ENCODE data around the gene PDZRN3. TPM values are rescaled to one million over a fixed set of nuclear protein-coding genes. Genes with fewer than 3 reads are reported as not detected.

Gene PDZRN3
- total RNA-seq, 4 donors from 2014 or later = 13.3 to 81.7 (median 19.7) TPM

GRCh38 chr3:73342077-73342476, 282.7 kb downstream of the PDZRN3 start:
- no peak for TF ChIP-seq POLR2A (IDR thresholded peaks at IDR 0.05)
- TF ChIP-seq CTCF (IDR thresholded peaks at IDR 0.05) = no peak
- Histone ChIP-seq H3K27ac (no peak overlapping the region), H3K36me3 (no peaks in the 10 kb centered on the region), H3K4me1 (no peaks in the 10 kb centered on the region), H3K27me3 (no peaks in the 10 kb centered on the region), H3K9me3 (peaks cover 0 to 5% (median 2%) of the 10 kb centered on the region in 4 donors), H3K4me3 (no peak overlapping the region)
- no peak for DNase-seq

GRCh38 chr3:73341272-73341935, 283.3 kb downstream of the PDZRN3 start:
- TF ChIP-seq CTCF (IDR thresholded peaks at IDR 0.05) = no peak
- no peak for TF ChIP-seq POLR2A (IDR thresholded peaks at IDR 0.05)
- Histone ChIP-seq H3K4me3 (no peak overlapping the region), H3K27me3 (no peaks in the 10 kb centered on the region), H3K4me1 (no peaks in the 10 kb centered on the region), H3K9me3 (peaks cover 0 to 5% (median 2%) of the 10 kb centered on the region in 4 donors), H3K36me3 (no peaks in the 10 kb centered on the region), H3K27ac (no peak overlapping the region)
- DNase-seq = no peak

- DNase-seq = no peak
- no peaks in the 10 kb centered on the region for H3K27me3 ChIP-seq
- no peak overlapping the region for H3K4me3 ChIP-seq
- no peak overlapping the region for H3K27ac ChIP-seq
- TF ChIP-seq CTCF (IDR thresholded peaks at IDR 0.05) (no peak), POLR2A (IDR thresholded peaks at IDR 0.05) (no peak)
- H3K9me3 ChIP-seq = no peaks in the 10 kb centered on the region
- H3K4me1 ChIP-seq = no peaks in the 10 kb centered on the region
- H3K36me3 ChIP-seq = no peaks in the 10 kb centered on the region
These were observed 292.2 kb downstream of the PDZRN3 start for GRCh38 chr3:73332558-73332957.

Small RNAs within 50 kb of the gene (small RNA-seq; reads per million reads assigned to genes)
- gene RNU7-119P = 0 reads per million in 2 donors

All from Peyer's patch (tissue), 4 donors.